Body of pancreas (tissue), 4 donors: ENCODE data around the gene C19orf47.

Source experiments
- POLR2A ChIP-seq, 3 donors: fragments of 450-650 bp; IDR thresholded peaks; one replicate each; pipeline ENCODE4 v1.6.1; 2016; ENCODE audit warnings: antibody characterized with exemption in 3 of 3, mild to moderate bottlenecking in 2 of 3
- TF ChIP-seq, protein P1 (sequence below), 7 experiments: fragments of 450-650 bp in 4 of 7; fragments of 200-600 bp in 3 of 7; sonication (generic) in 3 of 7; IDR thresholded peaks; one replicate each; pipeline ENCODE4 v1.5.1; 2016 to 2019; ENCODE audit warnings: antibody characterized with exemption in 7 of 7

DNA sequence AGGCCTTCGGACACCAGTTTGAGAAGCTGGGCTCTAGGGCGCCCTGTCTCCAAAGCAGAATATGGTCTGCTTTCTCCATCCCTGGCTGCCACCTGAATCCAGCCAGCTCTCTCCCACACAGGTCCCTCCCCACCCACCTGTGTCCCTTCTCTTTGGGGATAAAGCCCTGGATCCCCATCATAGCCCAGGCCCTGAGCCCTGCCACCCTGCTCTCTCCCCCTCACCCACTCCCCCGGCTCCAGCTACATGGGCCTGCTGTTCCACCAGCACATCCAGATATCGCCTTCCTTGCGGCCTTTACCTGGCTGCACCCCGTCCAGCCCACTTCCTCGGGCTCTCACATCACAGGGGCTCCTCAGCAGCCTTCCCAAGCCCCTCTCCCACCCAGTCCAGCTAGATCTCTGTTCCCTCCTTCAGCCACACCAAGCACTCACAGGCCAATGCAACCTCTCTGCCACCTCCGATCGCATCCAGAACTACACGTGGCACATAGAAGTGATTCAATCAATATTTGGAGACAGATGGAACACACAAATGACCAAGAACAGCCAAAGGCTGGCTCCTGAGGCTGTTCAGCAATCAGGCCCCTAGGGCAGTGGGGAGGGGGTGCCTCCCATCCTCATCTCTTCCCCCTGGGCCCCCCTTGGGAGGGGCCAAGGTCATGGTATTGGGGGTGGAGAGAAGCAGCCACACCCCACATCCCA lies 70.7 kb downstream of the C19orf47 start:
- no peak for TF ChIP-seq POLR2A (IDR thresholded peaks at IDR 0.05)
- TF ChIP-seq, protein P1, sequence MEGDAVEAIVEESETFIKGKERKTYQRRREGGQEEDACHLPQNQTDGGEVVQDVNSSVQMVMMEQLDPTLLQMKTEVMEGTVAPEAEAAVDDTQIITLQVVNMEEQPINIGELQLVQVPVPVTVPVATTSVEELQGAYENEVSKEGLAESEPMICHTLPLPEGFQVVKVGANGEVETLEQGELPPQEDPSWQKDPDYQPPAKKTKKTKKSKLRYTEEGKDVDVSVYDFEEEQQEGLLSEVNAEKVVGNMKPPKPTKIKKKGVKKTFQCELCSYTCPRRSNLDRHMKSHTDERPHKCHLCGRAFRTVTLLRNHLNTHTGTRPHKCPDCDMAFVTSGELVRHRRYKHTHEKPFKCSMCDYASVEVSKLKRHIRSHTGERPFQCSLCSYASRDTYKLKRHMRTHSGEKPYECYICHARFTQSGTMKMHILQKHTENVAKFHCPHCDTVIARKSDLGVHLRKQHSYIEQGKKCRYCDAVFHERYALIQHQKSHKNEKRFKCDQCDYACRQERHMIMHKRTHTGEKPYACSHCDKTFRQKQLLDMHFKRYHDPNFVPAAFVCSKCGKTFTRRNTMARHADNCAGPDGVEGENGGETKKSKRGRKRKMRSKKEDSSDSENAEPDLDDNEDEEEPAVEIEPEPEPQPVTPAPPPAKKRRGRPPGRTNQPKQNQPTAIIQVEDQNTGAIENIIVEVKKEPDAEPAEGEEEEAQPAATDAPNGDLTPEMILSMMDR (IDR thresholded peaks at IDR 0.05), result no peak
